CD4-positive, alpha-beta T cell (primary cell): Measurements from ENCODE around the gene SLC16A1. TPM values are rescaled to one million over a fixed set of nuclear protein-coding genes. Genes with fewer than 3 reads are reported as not detected.

Source experiments
- ATAC-seq: fragments of 200-7000 bp; cut with Tn5 transposase; one replicate; pipeline ENCODE4 v1.10.0; 2022; ENCODE audit warnings: mild to moderate bottlenecking; ENCODE audit not compliant: poor library complexity
- CTCF ChIA-PET: fragments of 350-600 bp; sonication (Branson Sonifier 250); formaldehyde crosslinking; loops from one replicate; lab custom pipeline; 2021; ENCODE audit warnings: antibody characterized with exemption, inconsistent platforms; lab: Charles Lee
- POLR2A ChIA-PET: fragments of 350-600 bp; sonication (Branson Sonifier 250); formaldehyde crosslinking; loops from one replicate; lab custom pipeline; 2021; ENCODE audit warnings: antibody characterized with exemption, inconsistent platforms; lab: Charles Lee
- DNase-seq, 14 experiments: peaks; one replicate each; pipeline ENCODE4 v3.0.0-alpha.2; 2013 to 2020; ENCODE audit warnings: mixed read lengths in 2 of 14
- H3K27ac ChIP-seq, 2 donors: one replicate each; pipeline versions ENCODE4 v1.5.1 to v1.7.0; 2013; ENCODE audit warnings: low read length in 2 of 2, low read depth in 1 of 2, mild to moderate bottlenecking in 1 of 2
- H3K27me3 ChIP-seq, 2 experiments: 1 replicate in 1 of 2; 2 replicates in 1 of 2; pipeline versions ENCODE4 v1.6.1 to v1.7.0; 2013; ENCODE audit warnings: low read length in 2 of 2, control low read depth in 1 of 2, mild to moderate bottlenecking in 1 of 2, moderate library complexity in 1 of 2; ENCODE audit not compliant: insufficient read depth in 2 of 2, control insufficient read depth in 1 of 2
- H3K36me3 ChIP-seq: one replicate; pipeline ENCODE4 v1.6.1; 2013; ENCODE audit warnings: low read length, control low read depth; ENCODE audit not compliant: insufficient read depth
- H3K4me1 ChIP-seq: one replicate; pipeline ENCODE4 v1.6.1; 2013; ENCODE audit warnings: low read length, control low read depth; ENCODE audit not compliant: insufficient read depth
- H3K4me3 ChIP-seq: one replicate; pipeline ENCODE4 v1.5.1; 2013; ENCODE audit warnings: mild to moderate bottlenecking, low read length, moderate library complexity
- H3K9me3 ChIP-seq, 2 experiments: 1 replicate in 1 of 2; 2 replicates in 1 of 2; pipeline versions ENCODE4 v1.6.1 to v1.7.0; 2013; ENCODE audit warnings: low read length in 2 of 2, mild to moderate bottlenecking in 2 of 2, control low read depth in 1 of 2, moderate library complexity in 1 of 2; ENCODE audit not compliant: control insufficient read depth in 1 of 2, insufficient read depth in 1 of 2
- H3K27ac Mint-ChIP-seq: one replicate; pipeline ENCODE4 v1.8.0; 2020; ENCODE audit warnings: mixed read lengths
- H3K27me3 Mint-ChIP-seq: one replicate; pipeline ENCODE4 v1.8.0; 2021; ENCODE audit warnings: mixed read lengths
- H3K36me3 Mint-ChIP-seq: one replicate; pipeline ENCODE4 v1.8.0; 2021; ENCODE audit warnings: low read depth, mixed read lengths
- H3K4me1 Mint-ChIP-seq: one replicate; pipeline ENCODE4 v1.8.0; 2021; ENCODE audit warnings: low read depth, mixed read lengths
- H3K4me3 Mint-ChIP-seq: one replicate; pipeline ENCODE4 v1.8.0; 2020; ENCODE audit warnings: mild to moderate bottlenecking, mixed read lengths
- H3K9me3 Mint-ChIP-seq: one replicate; pipeline ENCODE4 v1.8.0; 2020; ENCODE audit warnings: mixed read lengths
- CTCF ChIP-seq: fragments of 200-600 bp; IDR thresholded peaks from one replicate; pipeline ENCODE4 v1.8.0; 2022; ENCODE audit warnings: antibody characterized with exemption, mild to moderate bottlenecking
- intact Hi-C, 2 experiments: fragments of 100-400 bp; cut with DNase I in 1 of 2; cut with micrococcal nuclease in 1 of 2; formaldehyde crosslinking; loops; one replicate each; pipeline versions ENCODE4 v1.15.1 to v1.9.0; 2023 to 2025; cut with DNase I, micrococcal nuclease
- total RNA-seq, 174 experiments: library from RNA in 2 of 174; stranded (reverse) in 2 of 174; gene quantifications; one replicate each; pipeline ENCODE4 v1.2.3 and lab custom pipeline; 2021 to 2026

Gene SLC16A1
- total RNA-seq, 2 experiments from 2014 or later: 22.9 to 26.6 TPM

GRCh38 chr1:112923234-112923958 lies 32.6 kb downstream of the SLC16A1 start:
- Mint-ChIP-seq H3K27me3 (no peaks in the 10 kb centered on the region), H3K4me1 (no peaks in the 10 kb centered on the region), H3K36me3 (peaks cover 72% of the 10 kb centered on the region), H3K27ac (no peak overlapping the region), H3K4me3 (no peak overlapping the region), H3K9me3 (no peaks in the 10 kb centered on the region)
- DNase-seq (no peak), ATAC-seq (no peak)
- no peaks in the 10 kb centered on the region for H3K27me3 ChIP-seq
- ChIA-PET POLR2A (no interaction called here), CTCF (no interaction called here)
- H3K4me1 ChIP-seq: no peaks in the 10 kb centered on the region
- no peak overlapping the region for H3K4me3 ChIP-seq
- TF ChIP-seq CTCF: no peak
- intact Hi-C loops: no loop called here
- no peaks in the 10 kb centered on the region for H3K9me3 ChIP-seq
- H3K36me3 ChIP-seq: peaks cover 5% of the 10 kb centered on the region
- no peak overlapping the region for H3K27ac ChIP-seq

- H3K27ac ChIP-seq: no peak overlapping the region
- Mint-ChIP-seq H3K27me3 (no peaks in the 10 kb centered on the region), H3K9me3 (no peaks in the 10 kb centered on the region), H3K36me3 (peaks cover 33% of the 10 kb centered on the region), H3K4me3 (no peak overlapping the region), H3K4me1 (no peaks in the 10 kb centered on the region), H3K27ac (no peak overlapping the region)
- no peaks in the 10 kb centered on the region for H3K27me3 ChIP-seq
- POLR2A ChIA-PET: no interaction called here
- TF ChIP-seq CTCF: no peak
- no peak for DNase-seq
- H3K36me3 ChIP-seq: peaks cover 4% of the 10 kb centered on the region
- no peaks in the 10 kb centered on the region for H3K4me1 ChIP-seq
- CTCF ChIA-PET: interaction anchor here (0.6 kb wide), 1 partner anchor 573 kb away, joined by 3 read pairs; no protein-coding TSS in a partner anchor
- intact Hi-C loops: no loop called here
- ATAC-seq: no peak
- no peaks in the 10 kb centered on the region for H3K9me3 ChIP-seq
- H3K4me3 ChIP-seq: no peak overlapping the region
These were observed 44.3 kb downstream of the SLC16A1 start for GRCh38 chr1:112911506-112912220.

GRCh38 chr1:112909847-112910246 lies 46.1 kb downstream of the SLC16A1 start:
- ATAC-seq (no peak), DNase-seq (no peak)
- intact Hi-C loops: no loop called here
- no peak overlapping the region for H3K27ac ChIP-seq
- H3K27me3 ChIP-seq: no peaks in the 10 kb centered on the region
- Mint-ChIP-seq H3K36me3 (peaks cover 21% of the 10 kb centered on the region), H3K4me1 (no peaks in the 10 kb centered on the region), H3K27me3 (no peaks in the 10 kb centered on the region), H3K9me3 (no peaks in the 10 kb centered on the region), H3K27ac (no peak overlapping the region), H3K4me3 (no peak overlapping the region)
- ChIA-PET POLR2A (no interaction called here), CTCF (no interaction called here)
- no peaks in the 10 kb centered on the region for H3K4me1 ChIP-seq
- peaks cover 4% of the 10 kb centered on the region for H3K36me3 ChIP-seq
- H3K4me3 ChIP-seq: no peak overlapping the region
- H3K9me3 ChIP-seq: no peaks in the 10 kb centered on the region
- TF ChIP-seq CTCF: no peak
